GM12878 (cell line): Measurements from ENCODE around the gene GUK1. TPM values are rescaled to one million over a fixed set of nuclear protein-coding genes. Genes with fewer than 3 reads are reported as not detected.

Source experiments
- ATAC-seq: fragments of 200-7000 bp; cut with Tn5 transposase; 3 replicates; pipeline ENCODE4 v1.9.1; 2020; ENCODE audit warnings: mild to moderate bottlenecking, moderate library complexity
- BruUV-seq: library from RNA; stranded (reverse); fragments of 400-500 nt; replicated peaks from 2 replicates; lab custom pipeline; 2021; lab: Mats Ljungman, UMichigan
- CTCF ChIA-PET: fragments of 300-600 bp; sonication (Branson Sonifier 250); formaldehyde crosslinking; extraction: SDS; loops from one replicate; lab custom pipeline; 2021; ENCODE audit warnings: inconsistent platforms; lab: Yijun Ruan, JAX
- POLR2A ChIA-PET: fragments of 350-600 bp; formaldehyde crosslinking; extraction: SDS; loops from one replicate; lab custom pipeline; 2021; ENCODE audit warnings: inconsistent platforms; lab: Charles Lee
- RAD21 ChIA-PET: fragments of 300-600 bp; sonication (Branson Sonifier 250); formaldehyde crosslinking; loops from one replicate; lab custom pipeline; 2023; ENCODE audit warnings: antibody characterized with exemption; ENCODE audit not compliant: unreplicated experiment; lab: Charles Lee
- SMC1A ChIA-PET: fragments of 300-600 bp; sonication (Branson Sonifier 250); formaldehyde crosslinking; loops from one replicate; lab custom pipeline; 2023; ENCODE audit not compliant: unreplicated experiment, uncharacterized antibody; lab: Charles Lee
- DNase-seq: peaks from one replicate; pipeline ENCODE4 v3.0.0-alpha.2; 2011; ENCODE audit warnings: low read depth, low spot score
- FAIRE-seq: peaks from 3 replicates; lab custom pipeline; 2011; peaks lifted over from hg19 to GRCh38; lab: Jason Lieb, UNC
- H2AFZ ChIP-seq: 2 replicates; pipeline ENCODE4 v1.6.0; 2011; ENCODE audit warnings: low read depth, low read length, control low read depth; ENCODE audit not compliant: control insufficient read depth
- H3K27ac ChIP-seq: 2 replicates; pipeline ENCODE4 v1.5.1; 2011; ENCODE audit warnings: control low read depth; ENCODE audit not compliant: control insufficient read depth, insufficient read depth
- H3K27me3 ChIP-seq, 2 experiments: replicated peaks in 1 of 2; 2 replicates each; pipeline versions ENCODE4 v1.6.0 to v1.6.1; 2011; ENCODE audit warnings: low read length in 1 of 2; ENCODE audit not compliant: control insufficient read depth in 2 of 2, insufficient read depth in 2 of 2
- H3K36me3 ChIP-seq, 2 experiments: 2 replicates each; pipeline ENCODE4 v1.5.1; 2011; ENCODE audit warnings: low read length in 1 of 2; ENCODE audit not compliant: control insufficient read depth in 2 of 2, insufficient read depth in 2 of 2
- H3K4me1 ChIP-seq: 2 replicates; pipeline ENCODE4 v1.6.1; 2011; ENCODE audit warnings: mild to moderate bottlenecking, low read length, moderate library complexity, mixed read lengths; ENCODE audit not compliant: control insufficient read depth, insufficient read depth
- H3K4me2 ChIP-seq: 2 replicates; pipeline ENCODE4 v1.6.0; 2011; ENCODE audit warnings: control low read depth; ENCODE audit not compliant: control insufficient read depth, insufficient read depth
- H3K4me3 ChIP-seq: fragments of 200-600 bp; sonication (generic); 2 replicates; pipeline ENCODE4 v1.5.1; 2016
- H3K79me2 ChIP-seq: 2 replicates; pipeline ENCODE4 v1.6.0; 2011; ENCODE audit warnings: low read length; ENCODE audit not compliant: control insufficient read depth, insufficient read depth
- H3K9ac ChIP-seq: 2 replicates; pipeline ENCODE4 v1.8.0; 2011; ENCODE audit warnings: low read length, control low read depth, mixed read lengths; ENCODE audit not compliant: control insufficient read depth, insufficient read depth
- H3K9me3 ChIP-seq: replicated peaks from 3 replicates; pipeline ENCODE4 v1.5.1; 2011; ENCODE audit warnings: mild to moderate bottlenecking, low read length; ENCODE audit not compliant: control insufficient read depth, insufficient read depth
- H4K20me1 ChIP-seq: 2 replicates; pipeline ENCODE4 v1.6.0; 2011; ENCODE audit not compliant: control insufficient read depth, insufficient read depth
- CHD1 ChIP-seq: IDR thresholded peaks from 2 replicates; pipeline ENCODE4 v1.6.1; 2012; ENCODE audit warnings: low read depth, low read length, improper control_type of control experiment
- FOXK2 ChIP-seq: fragments of 450-650 bp; IDR thresholded peaks from 2 replicates; pipeline ENCODE4 v1.6.1; 2017; ENCODE audit warnings: mild to moderate bottlenecking, moderate library complexity
- IKZF2 ChIP-seq, 2 experiments: fragments of 450-650 bp; IDR thresholded peaks; 2 replicates each; pipeline ENCODE4 v1.6.1; 2017; ENCODE audit warnings: mild to moderate bottlenecking in 2 of 2, moderate library complexity in 2 of 2
- JUNB ChIP-seq: IDR thresholded peaks from 2 replicates; pipeline ENCODE4 v1.6.1; 2016; ENCODE audit warnings: antibody characterized with exemption, mild to moderate bottlenecking
- KDM1A ChIP-seq: fragments of 200-600 bp; sonication (generic); IDR thresholded peaks from 2 replicates; pipeline ENCODE4 v1.6.1; 2016; ENCODE audit warnings: borderline replicate concordance
- LARP7 ChIP-seq: fragments of 450-650 bp; IDR thresholded peaks from 2 replicates; pipeline ENCODE4 v1.6.1; 2017; ENCODE audit warnings: mild to moderate bottlenecking
- NFYA ChIP-seq: IDR thresholded peaks from 2 replicates; pipeline ENCODE4 v1.6.1; 2011; ENCODE audit warnings: low read depth, mild to moderate bottlenecking, low read length, improper control_type of control experiment, borderline replicate concordance
- RAD21 ChIP-seq: IDR thresholded peaks from 2 replicates; pipeline ENCODE4 v1.6.1; 2011; ENCODE audit warnings: mild to moderate bottlenecking, low read depth, low read length, moderate library complexity; ENCODE audit not compliant: insufficient read depth
- SMARCA5 ChIP-seq: fragments of 450-650 bp; IDR thresholded peaks from 2 replicates; pipeline ENCODE4 v1.6.1; 2017; ENCODE audit warnings: mild to moderate bottlenecking
- SMC3 ChIP-seq: IDR thresholded peaks from 2 replicates; pipeline ENCODE4 v1.6.1; 2011; ENCODE audit warnings: low read length, improper control_type of control experiment, borderline replicate concordance
- SUPT20H ChIP-seq: IDR thresholded peaks from 2 replicates; pipeline ENCODE4 v1.6.1; 2011; ENCODE audit warnings: low read depth, mild to moderate bottlenecking, low read length, moderate library complexity, borderline replicate concordance; ENCODE audit not compliant: control insufficient read depth
- WRNIP1 ChIP-seq: IDR thresholded peaks from 2 replicates; pipeline ENCODE4 v1.6.1; 2011; ENCODE audit warnings: low read depth, low read length, improper control_type of control experiment, borderline replicate concordance
- WGBS: methylation state at CpG from one replicate; pipeline ENCODE4 v1.1.6; 2016; ENCODE audit warnings: low lambda C conversion rate; ENCODE audit not compliant: insufficient replicate concordance, insufficient coverage; ENCODE audit errors: missing lambda C conversion rate; 5-methylcytosine and 5-hydroxymethylcytosine counted together
- in situ Hi-C: fragments of 300-500 bp; cut with MboI; formaldehyde crosslinking; loops from 9 replicates; pipeline ENCODE4 v1.14.3; 2018; ENCODE audit warnings: mixed read lengths
- intact Hi-C: fragments of 100-400 bp; cut with micrococcal nuclease; formaldehyde crosslinking; loops from one replicate; pipeline ENCODE4 v1.14.2; 2022; ENCODE audit not compliant: unreplicated experiment
- polyA plus RNA-seq, 11 experiments: library from polyadenylated mRNA; depleted of rRNA in 4 of 11; unstranded in 6 of 11; stranded (reverse) in 5 of 11; fragments of >200 nt; fragmentation: Nextera tagmentation in 4 of 11; fragmentation: Illumina TruSeq in 1 of 11; extraction: Ambion mirVana in 4 of 11; extraction: Trizol in 1 of 11; gene quantifications; 1 replicate in 1 of 11; 2 replicates in 10 of 11; pipeline versions ENCODE4 v1.2.1 to v1.2.3, GENCODE V29; 2011 to 2016; ENCODE audit warnings: inconsistent platforms in 2 of 11, missing spikeins in 2 of 11, low read depth in 1 of 11
- total RNA-seq, 4 experiments: library from RNA; depleted of rRNA in 3 of 4; stranded (reverse); fragments of >200 nt in 3 of 4; fragmentation: Illumina TruSeq in 1 of 4; extraction: Trizol in 1 of 4; gene quantifications; 2 replicates each; pipeline versions ENCODE4 v1.2.1 to v1.2.3, GENCODE V29; 2013 to 2021
- TF ChIP-seq, protein P1 (sequence below): fragments of 450-650 bp; formaldehyde crosslinking; IDR thresholded peaks from 2 replicates; pipeline ENCODE4 v1.5.0; 2022; ENCODE audit warnings: mild to moderate bottlenecking, missing genetic modification characterization
- TF ChIP-seq, protein P2 (sequence below): IDR thresholded peaks from 2 replicates; pipeline ENCODE4 v1.6.1; 2011; ENCODE audit warnings: mild to moderate bottlenecking, low read depth, low read length, moderate library complexity; ENCODE audit not compliant: insufficient replicate concordance
- TF ChIP-seq, protein P3 (sequence below): IDR thresholded peaks from 2 replicates; pipeline ENCODE4 v1.6.1; 2012; ENCODE audit warnings: low read depth, low read length, improper control_type of control experiment

GUK1 gene
- total and polyA plus RNA-seq, 10 of the 15 experiments (the other 5 are each of a cell fraction or from before 2014, with no cell fraction given) = 6.3 to 357 (median 203) TPM

DNA sequence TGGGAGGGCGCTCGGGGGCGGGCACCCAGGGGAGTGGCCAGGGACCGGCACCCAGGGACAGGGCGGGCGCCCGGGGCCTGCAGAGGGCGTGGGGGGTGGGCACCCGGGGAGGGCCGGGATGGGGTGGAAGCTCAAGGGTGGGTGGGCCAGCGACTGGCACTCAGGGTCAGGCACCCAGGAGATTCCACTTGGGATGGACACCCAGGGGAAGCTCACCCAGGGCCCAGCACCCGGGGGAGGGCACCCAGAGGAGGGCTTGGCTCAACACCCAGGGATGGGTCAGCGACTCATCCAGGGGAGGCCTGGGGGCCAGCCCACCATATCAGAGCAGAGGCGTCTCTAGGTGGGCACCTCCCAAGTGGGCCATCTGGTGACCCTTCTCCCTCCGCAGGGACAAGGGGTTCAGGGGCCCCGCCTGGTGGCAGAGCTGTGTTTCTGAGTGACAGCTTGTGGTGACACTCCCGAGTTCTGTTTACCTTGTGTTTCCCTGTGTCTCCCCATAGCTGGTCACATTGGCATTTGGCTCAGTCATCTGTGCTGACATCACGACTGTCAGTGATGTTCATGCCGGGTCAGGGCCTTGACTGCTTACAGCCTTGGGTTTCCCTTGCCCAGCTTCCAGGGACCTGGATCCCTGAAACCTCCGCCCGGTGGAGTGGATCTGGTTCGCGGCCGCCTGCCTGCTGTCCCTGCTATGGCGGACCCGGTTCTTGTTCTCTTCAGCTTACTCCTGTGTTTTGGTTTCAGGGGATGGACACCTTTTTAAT, 26.3 kb downstream of the GUK1 start:
- CTCF ChIA-PET = interaction anchor here (0.6 to 5.2 kb wide), 18 partner anchors 10 to 334 kb away, joined by 3 to 63 read pairs (median 4); partner anchors contain the start of gene GUK1
- peaks cover 7% of the 10 kb centered on the region for H3K4me1 ChIP-seq
- no TSS peak for BruUV-seq
- peak overlapping the region; percentile 68 for H3K9ac ChIP-seq
- SMC1A ChIA-PET = interaction anchor here (0.6 to 3.0 kb wide), 9 partner anchors 23 to 168 kb away, joined by 3 to 32 read pairs (median 5); no protein-coding TSS in a partner anchor
- peak overlapping the region; percentile 99 for H3K27ac ChIP-seq
- no peaks in the 10 kb centered on the region for H4K20me1 ChIP-seq
- H3K36me3 ChIP-seq = no peaks in the 10 kb centered on the region
- no peak for DNase-seq
- peak; percentile 89 for FAIRE-seq
- POLR2A ChIA-PET = interaction anchor here (0.6 to 3.8 kb wide), 9 partner anchors 26 to 241 kb away, joined by 3 to 43 read pairs (median 6); partner anchors contain the start of genes ARF1, C1orf35, GUK1 and MRPL55
- no peaks in the 10 kb centered on the region for H3K9me3 ChIP-seq
- 36% methylated on average over 14 of the region's 26 CpGs for WGBS
- in situ Hi-C loops (no loop called here), intact Hi-C loops (loop anchor here (1.0 kb wide), 1 partner anchor 167 kb away; no protein-coding TSS in a partner anchor)
- peak; percentile 84 for ATAC-seq
- peak overlapping the region; percentile 81 for H3K4me3 ChIP-seq
- peak overlapping the region; percentile 88 for H3K4me2 ChIP-seq
- no peaks in the 10 kb centered on the region for H3K27me3 ChIP-seq
- peak overlapping the region; percentile 45 for H2AFZ ChIP-seq
- RAD21 ChIA-PET = interaction anchor here (0.7 to 4.6 kb wide), 9 partner anchors 26 to 239 kb away, joined by 3 to 34 read pairs (median 3); partner anchors contain the start of genes GUK1 and MRPL55
- H3K79me2 ChIP-seq = peaks cover 4% of the 10 kb centered on the region
- TF ChIP-seq CHD1 (peak; percentile 21; the same call in 1 of the 2 replicates), WRNIP1 (no peak), JUNB (no peak), RAD21 (peak; percentile 33; the same call in 1 of the 2 replicates), SMARCA5 (0 out of 2 replicates have a peak, but pooled peaks have one; percentile 48), SUPT20H (no peak), IKZF2 (IDR thresholded peaks at IDR 0.05) (0 out of 4 replicates have a peak, but pooled peaks of 1 of the 2 experiments have one; percentile 44), LARP7 (peak; percentile 30; the same call in 1 of the 2 replicates), SMC3 (peak; percentile 39; the same call in 1 of the 2 replicates), NFYA (no peak), FOXK2 (peak; percentile 65), KDM1A (no peak)
- TF ChIP-seq, protein P1, sequence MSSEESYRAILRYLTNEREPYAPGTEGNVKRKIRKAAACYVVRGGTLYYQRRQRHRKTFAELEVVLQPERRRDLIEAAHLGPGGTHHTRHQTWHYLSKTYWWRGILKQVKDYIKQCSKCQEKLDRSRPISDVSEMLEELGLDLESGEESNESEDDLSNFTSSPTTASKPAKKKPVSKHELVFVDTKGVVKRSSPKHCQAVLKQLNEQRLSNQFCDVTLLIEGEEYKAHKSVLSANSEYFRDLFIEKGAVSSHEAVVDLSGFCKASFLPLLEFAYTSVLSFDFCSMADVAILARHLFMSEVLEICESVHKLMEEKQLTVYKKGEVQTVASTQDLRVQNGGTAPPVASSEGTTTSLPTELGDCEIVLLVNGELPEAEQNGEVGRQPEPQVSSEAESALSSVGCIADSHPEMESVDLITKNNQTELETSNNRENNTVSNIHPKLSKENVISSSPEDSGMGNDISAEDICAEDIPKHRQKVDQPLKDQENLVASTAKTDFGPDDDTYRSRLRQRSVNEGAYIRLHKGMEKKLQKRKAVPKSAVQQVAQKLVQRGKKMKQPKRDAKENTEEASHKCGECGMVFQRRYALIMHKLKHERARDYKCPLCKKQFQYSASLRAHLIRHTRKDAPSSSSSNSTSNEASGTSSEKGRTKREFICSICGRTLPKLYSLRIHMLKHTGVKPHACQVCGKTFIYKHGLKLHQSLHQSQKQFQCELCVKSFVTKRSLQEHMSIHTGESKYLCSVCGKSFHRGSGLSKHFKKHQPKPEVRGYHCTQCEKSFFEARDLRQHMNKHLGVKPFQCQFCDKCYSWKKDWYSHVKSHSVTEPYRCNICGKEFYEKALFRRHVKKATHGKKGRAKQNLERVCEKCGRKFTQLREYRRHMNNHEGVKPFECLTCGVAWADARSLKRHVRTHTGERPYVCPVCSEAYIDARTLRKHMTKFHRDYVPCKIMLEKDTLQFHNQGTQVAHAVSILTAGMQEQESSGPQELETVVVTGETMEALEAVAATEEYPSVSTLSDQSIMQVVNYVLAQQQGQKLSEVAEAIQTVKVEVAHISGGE (CRISPR knock-in tag) = no peak
- TF ChIP-seq, protein P2, sequence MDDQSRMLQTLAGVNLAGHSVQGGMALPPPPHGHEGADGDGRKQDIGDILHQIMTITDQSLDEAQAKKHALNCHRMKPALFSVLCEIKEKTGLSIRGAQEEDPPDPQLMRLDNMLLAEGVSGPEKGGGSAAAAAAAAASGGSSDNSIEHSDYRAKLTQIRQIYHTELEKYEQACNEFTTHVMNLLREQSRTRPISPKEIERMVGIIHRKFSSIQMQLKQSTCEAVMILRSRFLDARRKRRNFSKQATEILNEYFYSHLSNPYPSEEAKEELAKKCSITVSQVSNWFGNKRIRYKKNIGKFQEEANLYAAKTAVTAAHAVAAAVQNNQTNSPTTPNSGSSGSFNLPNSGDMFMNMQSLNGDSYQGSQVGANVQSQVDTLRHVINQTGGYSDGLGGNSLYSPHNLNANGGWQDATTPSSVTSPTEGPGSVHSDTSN = peak; percentile 91
- TF ChIP-seq, protein P3, sequence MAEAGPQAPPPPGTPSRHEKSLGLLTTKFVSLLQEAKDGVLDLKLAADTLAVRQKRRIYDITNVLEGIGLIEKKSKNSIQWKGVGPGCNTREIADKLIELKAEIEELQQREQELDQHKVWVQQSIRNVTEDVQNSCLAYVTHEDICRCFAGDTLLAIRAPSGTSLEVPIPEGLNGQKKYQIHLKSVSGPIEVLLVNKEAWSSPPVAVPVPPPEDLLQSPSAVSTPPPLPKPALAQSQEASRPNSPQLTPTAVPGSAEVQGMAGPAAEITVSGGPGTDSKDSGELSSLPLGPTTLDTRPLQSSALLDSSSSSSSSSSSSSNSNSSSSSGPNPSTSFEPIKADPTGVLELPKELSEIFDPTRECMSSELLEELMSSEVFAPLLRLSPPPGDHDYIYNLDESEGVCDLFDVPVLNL = peak; percentile 58; the same call in 1 of the 2 replicates
